C4-2B (cell line): ENCODE measurements around the gene PTH1R.

Source experiments
- H3K27ac ChIP-seq: fragments of 450-650 bp; 2 replicates; pipeline ENCODE4 v1.5.1; 2017
- ZFX ChIP-seq: fragments of 450-650 bp; IDR thresholded peaks from 2 replicates; pipeline ENCODE4 v1.6.1; 2017
- TF ChIP-seq, protein P1 (sequence below): fragments of 450-650 bp; conservative IDR thresholded peaks from 2 replicates; pipeline ENCODE4 v1.5.1; 2017; ENCODE audit warnings: mild to moderate bottlenecking

PTH1R gene

DNA sequence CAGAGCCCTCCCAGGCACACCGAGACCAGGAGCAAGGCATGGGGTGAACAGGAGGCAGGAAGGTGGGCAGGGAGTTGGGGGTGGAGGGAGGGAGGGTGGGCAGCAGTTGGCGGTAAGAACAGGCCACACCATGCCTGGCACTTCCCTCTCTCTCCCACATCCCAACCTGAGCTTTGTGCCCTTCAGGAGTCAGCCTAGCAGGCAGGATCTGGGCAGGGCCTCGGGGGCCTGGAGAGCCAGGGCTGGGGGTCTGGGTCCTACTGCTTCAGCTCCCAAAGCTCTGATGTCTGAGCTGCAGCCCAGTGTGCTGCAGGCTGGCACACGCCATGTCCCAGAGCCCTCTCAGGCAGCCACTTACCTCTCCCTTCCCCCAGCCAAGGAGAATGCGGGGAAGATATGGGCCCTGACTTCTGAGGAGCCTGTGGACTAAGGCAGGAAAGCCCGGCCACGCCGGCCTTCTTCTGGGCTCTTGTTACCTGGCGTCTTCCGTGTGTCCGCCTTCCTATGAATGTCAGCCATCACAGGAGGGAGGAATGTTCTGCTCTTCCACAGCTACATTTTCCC lies 11.4 kb upstream of the PTH1R start:
- TF ChIP-seq, protein P1, sequence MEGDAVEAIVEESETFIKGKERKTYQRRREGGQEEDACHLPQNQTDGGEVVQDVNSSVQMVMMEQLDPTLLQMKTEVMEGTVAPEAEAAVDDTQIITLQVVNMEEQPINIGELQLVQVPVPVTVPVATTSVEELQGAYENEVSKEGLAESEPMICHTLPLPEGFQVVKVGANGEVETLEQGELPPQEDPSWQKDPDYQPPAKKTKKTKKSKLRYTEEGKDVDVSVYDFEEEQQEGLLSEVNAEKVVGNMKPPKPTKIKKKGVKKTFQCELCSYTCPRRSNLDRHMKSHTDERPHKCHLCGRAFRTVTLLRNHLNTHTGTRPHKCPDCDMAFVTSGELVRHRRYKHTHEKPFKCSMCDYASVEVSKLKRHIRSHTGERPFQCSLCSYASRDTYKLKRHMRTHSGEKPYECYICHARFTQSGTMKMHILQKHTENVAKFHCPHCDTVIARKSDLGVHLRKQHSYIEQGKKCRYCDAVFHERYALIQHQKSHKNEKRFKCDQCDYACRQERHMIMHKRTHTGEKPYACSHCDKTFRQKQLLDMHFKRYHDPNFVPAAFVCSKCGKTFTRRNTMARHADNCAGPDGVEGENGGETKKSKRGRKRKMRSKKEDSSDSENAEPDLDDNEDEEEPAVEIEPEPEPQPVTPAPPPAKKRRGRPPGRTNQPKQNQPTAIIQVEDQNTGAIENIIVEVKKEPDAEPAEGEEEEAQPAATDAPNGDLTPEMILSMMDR, result no peak
- TF ChIP-seq ZFX, result no peak

DNA sequence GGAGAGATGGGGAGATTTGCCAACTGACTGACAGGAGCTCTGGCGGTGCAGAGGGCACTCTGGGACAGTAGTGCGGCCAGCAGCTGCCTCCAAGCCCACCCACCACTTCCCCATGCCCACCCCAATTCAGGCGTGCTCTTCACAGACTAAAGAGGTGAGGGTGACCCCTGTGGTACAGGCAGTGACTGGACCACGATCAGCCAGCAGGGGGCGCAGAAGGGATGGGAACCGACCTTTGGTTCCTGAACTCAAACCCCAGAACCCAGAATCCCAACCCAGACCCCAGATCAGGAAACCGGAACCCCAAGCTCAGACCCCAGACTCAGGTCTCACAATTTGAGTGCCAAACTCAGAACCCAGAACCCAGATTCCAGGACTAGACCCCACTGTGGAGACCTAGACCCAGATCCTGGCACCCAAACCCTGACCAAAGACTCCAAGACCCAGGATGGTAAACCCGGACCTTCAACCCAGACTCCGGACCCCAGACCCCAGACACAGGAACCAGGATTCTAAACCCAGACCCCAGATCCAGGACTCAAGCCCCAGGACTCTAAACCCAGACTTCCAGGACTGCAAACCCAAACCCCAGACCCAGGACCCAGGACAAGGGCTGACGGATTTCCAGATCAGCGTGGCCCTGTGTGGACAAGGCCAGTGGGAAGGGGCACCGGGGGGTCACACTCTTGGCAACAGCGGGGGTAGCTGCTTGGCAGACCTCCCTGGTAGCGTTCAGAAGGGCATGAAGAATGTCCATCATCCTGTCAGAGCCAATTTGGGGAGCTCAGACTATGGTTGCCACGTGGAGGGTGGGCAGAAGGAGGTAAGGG lies 10.6 kb upstream of the PTH1R start:
- TF ChIP-seq ZFX, result no peak
- TF ChIP-seq, protein P1, result peak; percentile 89
- H3K27ac ChIP-seq, result peak overlapping the region; percentile 27

More for the DNA sequence above, 11.4 kb upstream of the PTH1R start:
- H3K27ac ChIP-seq, result no peak overlapping the region

DNA sequence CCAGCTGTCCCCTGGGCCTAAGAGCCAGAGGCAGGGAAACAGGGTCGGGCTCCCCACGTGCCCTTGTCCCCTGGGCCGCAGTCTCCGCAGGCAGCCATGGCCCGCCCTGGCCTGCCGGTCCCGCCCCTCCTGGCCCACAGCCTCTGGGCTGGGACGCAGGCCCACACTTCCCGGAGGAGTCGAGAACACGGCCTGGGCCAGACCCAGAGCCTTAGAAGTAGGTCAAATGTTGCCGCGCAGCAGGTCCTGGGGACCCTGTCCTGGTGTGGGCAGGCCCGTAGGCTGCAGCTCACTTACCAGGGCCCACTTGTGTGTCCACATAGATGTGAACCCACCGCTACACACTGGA lies 10.0 kb upstream of the PTH1R start:
- TF ChIP-seq ZFX, result peak; percentile 35; the same call in 1 of the 2 replicates
- TF ChIP-seq, protein P1, result no peak
- H3K27ac ChIP-seq, result peak overlapping the region; percentile 27

DNA sequence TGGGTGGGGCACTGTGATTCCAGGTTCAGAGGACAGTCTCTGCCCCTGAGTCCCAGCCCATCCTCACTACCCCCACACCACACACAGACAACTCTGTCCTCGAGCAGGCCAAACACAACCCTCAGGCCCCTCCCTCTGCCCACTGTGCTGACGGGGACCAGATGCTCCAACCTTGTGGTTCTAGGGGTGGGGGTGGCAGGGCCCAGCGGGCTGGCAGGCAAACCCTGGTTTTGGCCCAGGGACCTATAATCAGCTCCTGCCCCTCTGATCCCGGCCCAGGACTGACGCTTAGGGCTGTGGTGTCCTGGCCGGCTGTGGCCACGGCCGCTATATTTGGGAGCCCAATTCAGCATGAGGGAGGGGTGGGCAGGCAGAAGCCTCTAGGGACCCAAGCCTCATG lies 9.2 kb upstream of the PTH1R start:
- TF ChIP-seq, protein P1, result no peak
- TF ChIP-seq ZFX, result no peak
- H3K27ac ChIP-seq, result peak overlapping the region; percentile 27; the same call in 1 of the 2 replicates

DNA sequence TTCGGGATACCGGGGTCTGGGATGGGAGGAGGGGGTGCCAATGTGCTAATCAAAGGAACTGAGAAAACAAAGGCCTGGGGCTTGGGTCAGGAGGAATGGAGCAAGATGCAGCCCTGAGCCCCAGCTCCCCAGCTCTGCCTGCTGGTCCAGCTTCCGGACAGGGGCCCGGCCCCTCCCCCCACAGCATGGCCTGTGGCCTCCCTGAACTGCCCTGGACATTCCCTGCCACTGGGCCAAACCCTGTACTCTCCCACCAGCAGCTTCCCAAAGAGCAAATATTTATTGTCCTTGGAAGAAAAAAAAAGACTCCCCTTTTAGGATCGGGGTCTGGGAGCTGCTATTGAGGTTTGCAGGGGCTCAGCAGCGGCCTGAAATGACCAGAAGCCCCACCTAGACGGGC lies 8.6 kb upstream of the PTH1R start:
- no peak overlapping the region for H3K27ac ChIP-seq
- TF ChIP-seq, protein P1, result no peak
- no peak for TF ChIP-seq ZFX

DNA sequence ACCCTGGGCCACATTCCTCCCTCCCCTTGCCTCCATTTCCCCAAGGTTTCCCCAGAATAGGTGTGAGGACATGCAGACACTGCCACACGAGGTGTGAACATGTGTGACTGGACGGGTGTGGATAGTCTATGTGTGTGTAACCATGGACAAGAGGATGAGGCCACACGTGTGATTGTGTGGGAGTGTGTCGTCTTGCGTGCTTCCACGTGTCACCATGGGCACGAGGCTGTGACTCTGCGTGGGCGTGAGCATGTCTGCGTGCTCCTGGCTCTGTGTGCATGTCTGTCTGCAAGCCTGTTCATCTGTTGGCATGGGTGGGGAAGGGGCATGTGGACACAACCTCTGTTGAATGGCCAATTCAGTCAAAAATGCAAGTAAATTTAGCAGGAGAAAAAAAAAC lies 8.1 kb upstream of the PTH1R start:
- no peak for TF ChIP-seq ZFX
- TF ChIP-seq, protein P1, result no peak
- H3K27ac ChIP-seq, result no peak overlapping the region

DNA sequence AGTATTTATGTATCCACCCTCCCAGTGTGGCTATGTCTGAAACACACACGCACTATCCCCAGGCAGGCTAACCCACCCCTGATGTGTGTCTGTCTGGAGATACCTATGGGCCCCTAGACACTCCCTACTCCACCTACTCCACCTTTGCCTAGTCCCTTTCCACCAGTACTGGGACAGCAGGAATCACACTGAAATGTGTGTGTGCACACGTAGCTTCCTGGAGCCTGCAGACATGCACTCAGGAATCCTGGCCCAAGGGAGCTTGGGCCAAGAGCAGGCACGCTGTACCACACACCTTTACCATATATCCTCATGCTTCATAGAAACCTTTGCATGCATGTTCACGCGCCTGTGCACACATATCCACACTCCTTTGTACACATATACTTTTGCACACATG lies 6.9 kb upstream of the PTH1R start:
- no peak overlapping the region for H3K27ac ChIP-seq
- no peak for TF ChIP-seq ZFX
- TF ChIP-seq, protein P1, result no peak
